Osteoblast (primary cell): ENCODE results near the gene SCGB1C2. TPM values are rescaled to one million over a fixed set of nuclear protein-coding genes. Genes with fewer than 3 reads are reported as not detected.

Experiments used
- DNase-seq: peaks from one replicate; pipeline ENCODE4 v3.0.0; 2011; ENCODE audit warnings: low spot score, mixed read lengths; ENCODE audit not compliant: insufficient read length; ENCODE audit errors: missing footprints
- H2AFZ ChIP-seq: 2 replicates; pipeline ENCODE4 v1.6.0; 2011; ENCODE audit warnings: mild to moderate bottlenecking, low read length
- H3K27ac ChIP-seq: 2 replicates; pipeline ENCODE4 v1.5.1; 2011; ENCODE audit warnings: mild to moderate bottlenecking, low read depth, low read length, moderate library complexity
- H3K27me3 ChIP-seq: 2 replicates; pipeline ENCODE4 v1.6.0; 2012; ENCODE audit warnings: mild to moderate bottlenecking, control low read depth, inconsistent platforms, low read length, moderate library complexity; ENCODE audit not compliant: insufficient read depth
- H3K36me3 ChIP-seq: 2 replicates; pipeline ENCODE4 v1.5.1; 2011; ENCODE audit warnings: mild to moderate bottlenecking, low read length, control low read depth, moderate library complexity; ENCODE audit not compliant: insufficient read depth
- H3K4me1 ChIP-seq: 2 replicates; pipeline ENCODE4 v1.5.1; 2011; ENCODE audit warnings: mild to moderate bottlenecking, low read length, control low read depth, moderate library complexity; ENCODE audit not compliant: insufficient read depth
- H3K4me2 ChIP-seq: 2 replicates; pipeline ENCODE4 v1.6.0; 2011; ENCODE audit warnings: mild to moderate bottlenecking, low read length; ENCODE audit not compliant: insufficient read depth
- H3K4me3 ChIP-seq: fragments of 200-600 bp; sonication (generic); 3 replicates; pipeline ENCODE4 v1.5.1; 2012; ENCODE audit warnings: mild to moderate bottlenecking, low read length, inconsistent platforms; ENCODE audit not compliant: insufficient read depth
- H3K79me2 ChIP-seq: 2 replicates; pipeline ENCODE4 v1.6.0; 2012; ENCODE audit warnings: mild to moderate bottlenecking, low read length, control low read depth, inconsistent platforms; ENCODE audit not compliant: insufficient read depth
- H3K9me3 ChIP-seq: 2 replicates; pipeline ENCODE4 v1.5.1; 2011; ENCODE audit warnings: low read depth, low read length, control low read depth
- H4K20me1 ChIP-seq: 2 replicates; pipeline ENCODE4 v1.6.0; 2012; ENCODE audit warnings: mild to moderate bottlenecking, low read length, control low read depth; ENCODE audit not compliant: insufficient read depth
- total RNA-seq: library from RNA; depleted of rRNA; stranded (reverse); fragments of >200 nt; gene quantifications from 2 replicates; pipeline ENCODE4 v1.2.3, GENCODE V29; 2012
- TF ChIP-seq, protein P1 (sequence below): IDR thresholded peaks from 2 replicates; pipeline ENCODE4 v1.5.1; 2011; ENCODE audit warnings: mild to moderate bottlenecking, low read depth, low read length, moderate library complexity; ENCODE audit errors: extremely low read depth

SCGB1C2 gene
- total RNA-seq, 1 donor: not detected

DNA sequence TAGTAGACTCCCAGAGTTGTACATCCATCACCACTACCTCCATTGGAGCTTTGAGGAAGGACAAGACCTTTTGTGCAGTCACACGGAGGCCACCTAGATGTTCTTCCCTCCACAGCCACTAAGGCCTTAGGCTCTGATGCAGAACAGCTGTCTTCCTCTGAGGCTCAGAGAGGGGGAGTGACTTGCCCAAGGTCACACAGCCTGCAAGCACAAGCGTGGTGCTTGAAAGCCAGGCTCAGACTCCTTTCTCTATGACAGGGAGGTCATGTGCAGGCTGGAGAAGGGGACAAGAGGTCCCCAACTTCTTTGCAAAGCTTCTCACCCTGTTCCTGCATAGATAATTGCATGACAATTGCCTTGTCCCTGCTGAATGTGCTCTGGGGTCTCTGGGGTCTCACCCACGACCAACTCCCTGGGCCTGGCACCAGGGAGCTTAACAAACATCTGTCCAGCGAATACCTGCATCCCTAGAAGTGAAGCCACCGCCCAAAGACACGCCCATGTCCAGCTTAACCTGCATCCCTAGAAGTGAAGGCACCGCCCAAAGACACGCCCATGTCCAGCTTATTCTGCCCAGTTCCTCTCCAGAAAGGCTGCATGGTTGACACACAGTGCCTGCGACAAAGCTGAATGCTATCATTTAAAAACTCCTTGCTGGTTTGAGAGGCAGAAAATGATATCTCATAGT lies 12.7 kb downstream of the SCGB1C2 start:
- Histone ChIP-seq H2AFZ (no peak overlapping the region), H4K20me1 (no peaks in the 10 kb centered on the region), H3K27ac (no peak overlapping the region), H3K4me1 (no peaks in the 10 kb centered on the region), H3K79me2 (no peaks in the 10 kb centered on the region), H3K27me3 (peaks cover 6% of the 10 kb centered on the region), H3K4me3 (no peak overlapping the region), H3K36me3 (no peaks in the 10 kb centered on the region), H3K4me2 (no peak overlapping the region), H3K9me3 (no peaks in the 10 kb centered on the region)
- TF ChIP-seq, protein P1, sequence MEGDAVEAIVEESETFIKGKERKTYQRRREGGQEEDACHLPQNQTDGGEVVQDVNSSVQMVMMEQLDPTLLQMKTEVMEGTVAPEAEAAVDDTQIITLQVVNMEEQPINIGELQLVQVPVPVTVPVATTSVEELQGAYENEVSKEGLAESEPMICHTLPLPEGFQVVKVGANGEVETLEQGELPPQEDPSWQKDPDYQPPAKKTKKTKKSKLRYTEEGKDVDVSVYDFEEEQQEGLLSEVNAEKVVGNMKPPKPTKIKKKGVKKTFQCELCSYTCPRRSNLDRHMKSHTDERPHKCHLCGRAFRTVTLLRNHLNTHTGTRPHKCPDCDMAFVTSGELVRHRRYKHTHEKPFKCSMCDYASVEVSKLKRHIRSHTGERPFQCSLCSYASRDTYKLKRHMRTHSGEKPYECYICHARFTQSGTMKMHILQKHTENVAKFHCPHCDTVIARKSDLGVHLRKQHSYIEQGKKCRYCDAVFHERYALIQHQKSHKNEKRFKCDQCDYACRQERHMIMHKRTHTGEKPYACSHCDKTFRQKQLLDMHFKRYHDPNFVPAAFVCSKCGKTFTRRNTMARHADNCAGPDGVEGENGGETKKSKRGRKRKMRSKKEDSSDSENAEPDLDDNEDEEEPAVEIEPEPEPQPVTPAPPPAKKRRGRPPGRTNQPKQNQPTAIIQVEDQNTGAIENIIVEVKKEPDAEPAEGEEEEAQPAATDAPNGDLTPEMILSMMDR: no peak
- DNase-seq: no peak

DNA sequence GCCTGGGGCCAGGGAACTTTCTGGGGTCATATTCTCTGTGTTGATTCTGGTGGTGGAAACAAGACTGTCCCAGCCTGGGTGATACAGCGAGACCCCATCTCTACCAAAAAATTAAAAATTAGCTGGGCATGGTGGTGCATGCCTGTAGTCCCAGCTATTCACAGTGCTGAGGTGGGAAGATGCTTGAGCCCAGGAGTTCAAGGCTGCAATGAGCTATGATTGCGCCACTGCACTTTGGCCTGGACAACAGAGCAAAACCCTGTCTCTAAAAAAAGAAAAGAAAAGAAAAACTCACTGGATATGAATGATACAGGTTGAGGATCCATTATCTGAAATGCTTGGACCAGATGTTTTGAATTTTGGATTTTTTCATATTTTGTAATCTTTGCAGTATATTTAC lies 13.6 kb downstream of the SCGB1C2 start:
- H2AFZ ChIP-seq: no peak overlapping the region
- H3K4me2 ChIP-seq: no peak overlapping the region
- H3K27me3 ChIP-seq: peaks cover 6% of the 10 kb centered on the region
- H3K27ac ChIP-seq: no peak overlapping the region
- H3K36me3 ChIP-seq: no peaks in the 10 kb centered on the region
- H3K79me2 ChIP-seq: no peaks in the 10 kb centered on the region
- no peak for DNase-seq
- no peaks in the 10 kb centered on the region for H3K4me1 ChIP-seq
- no peaks in the 10 kb centered on the region for H4K20me1 ChIP-seq
- H3K4me3 ChIP-seq: no peak overlapping the region
- TF ChIP-seq, protein P1: no peak
- H3K9me3 ChIP-seq: no peaks in the 10 kb centered on the region

DNA sequence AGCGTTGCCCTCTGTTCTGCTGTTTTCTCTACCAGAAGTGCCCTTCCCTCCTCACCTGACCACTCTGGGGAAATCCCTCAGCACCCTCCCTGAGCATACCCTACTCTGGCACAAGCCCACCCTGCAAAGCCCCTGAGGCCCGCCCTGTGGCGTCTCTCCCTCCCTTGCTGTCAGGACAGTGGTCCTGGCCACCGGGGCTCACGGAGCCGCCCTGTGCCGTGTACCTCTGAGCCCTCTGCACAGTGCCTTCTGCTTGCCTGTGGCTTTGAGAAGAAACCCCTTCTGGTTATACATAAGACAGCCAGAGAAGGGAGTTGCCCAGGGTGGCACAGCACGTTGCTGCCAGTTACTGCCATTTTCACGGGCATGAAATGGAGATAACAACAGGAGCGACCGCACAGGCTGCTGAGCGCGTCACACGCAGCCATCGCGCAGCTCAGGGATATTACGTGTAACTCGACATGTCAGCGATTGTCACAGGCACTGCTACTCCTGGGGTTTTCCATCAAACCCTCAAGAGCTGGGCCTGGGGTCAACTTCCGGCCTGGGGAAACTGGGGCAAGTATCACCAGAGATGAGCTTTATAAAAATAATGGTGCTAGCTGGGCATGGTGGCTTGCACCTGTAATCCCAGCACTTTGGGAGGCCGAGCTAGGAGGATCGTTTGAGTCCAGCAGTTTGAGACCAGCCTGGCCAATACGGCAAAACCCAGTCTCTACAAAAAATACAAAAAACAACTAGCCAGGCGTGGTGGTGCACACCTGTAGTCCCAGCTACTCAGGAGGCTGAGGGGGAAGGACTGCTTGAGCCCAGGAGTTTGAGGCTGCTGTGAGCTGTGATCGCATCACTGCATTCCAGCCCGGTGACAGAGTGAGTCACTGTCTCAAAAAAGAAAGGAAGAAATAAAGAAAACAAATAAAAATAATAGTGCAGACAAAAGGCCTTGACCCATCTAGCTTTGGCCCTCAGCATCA lies 14.8 kb downstream of the SCGB1C2 start:
- Histone ChIP-seq H3K9me3 (no peaks in the 10 kb centered on the region), H3K79me2 (no peaks in the 10 kb centered on the region), H3K27me3 (peaks cover 6% of the 10 kb centered on the region), H3K4me2 (no peak overlapping the region), H4K20me1 (no peaks in the 10 kb centered on the region), H3K4me3 (no peak overlapping the region), H2AFZ (no peak overlapping the region), H3K4me1 (no peaks in the 10 kb centered on the region), H3K27ac (no peak overlapping the region), H3K36me3 (no peaks in the 10 kb centered on the region)
- no peak for DNase-seq
- TF ChIP-seq, protein P1: no peak

DNA sequence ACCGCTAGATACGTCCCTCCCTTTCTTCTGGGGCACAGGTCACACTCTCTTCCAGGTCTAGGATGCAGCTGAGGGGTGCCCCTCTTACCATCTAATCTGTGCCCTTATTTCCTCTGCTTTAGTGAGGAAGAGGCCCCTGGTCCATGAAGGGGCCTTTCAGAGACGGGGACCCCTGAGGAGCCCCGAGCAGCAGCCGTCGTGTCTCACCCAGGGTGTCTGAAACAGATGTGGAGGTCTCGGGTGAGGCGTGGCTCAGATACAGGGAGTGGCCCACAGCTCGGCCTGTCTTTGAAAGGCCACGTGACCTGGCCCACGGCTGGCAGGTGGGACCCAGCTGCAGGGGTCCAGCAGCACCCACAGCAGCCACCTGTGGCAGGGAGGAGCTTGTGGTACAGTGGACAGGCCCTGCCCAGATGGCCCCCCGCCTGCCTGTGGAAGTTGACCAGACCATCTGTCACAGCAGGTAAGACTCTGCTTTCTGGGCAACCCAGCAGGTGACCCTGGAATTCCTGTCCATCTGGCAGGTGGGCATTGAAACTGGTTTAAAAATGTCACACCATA lies 15.6 kb downstream of the SCGB1C2 start:
- Histone ChIP-seq H3K4me3 (no peak overlapping the region), H3K36me3 (no peaks in the 10 kb centered on the region), H3K79me2 (no peaks in the 10 kb centered on the region), H3K4me2 (no peak overlapping the region), H3K9me3 (no peaks in the 10 kb centered on the region), H4K20me1 (no peaks in the 10 kb centered on the region), H3K27ac (no peak overlapping the region), H2AFZ (no peak overlapping the region), H3K4me1 (no peaks in the 10 kb centered on the region), H3K27me3 (peaks cover 10% of the 10 kb centered on the region)
- no peak for DNase-seq
- TF ChIP-seq, protein P1: no peak
